ENCODE measurements around the gene EXOC4. TPM values are rescaled to one million over a fixed set of nuclear protein-coding genes. Genes with fewer than 3 reads are reported as not detected.

The EXOC4 gene
- total and polyA plus RNA-seq, 2 of the 13 experiments (the other 11 are each of a cell fraction or from before 2014, with no cell fraction given): 22.5 to 39.0 TPM

DNA sequence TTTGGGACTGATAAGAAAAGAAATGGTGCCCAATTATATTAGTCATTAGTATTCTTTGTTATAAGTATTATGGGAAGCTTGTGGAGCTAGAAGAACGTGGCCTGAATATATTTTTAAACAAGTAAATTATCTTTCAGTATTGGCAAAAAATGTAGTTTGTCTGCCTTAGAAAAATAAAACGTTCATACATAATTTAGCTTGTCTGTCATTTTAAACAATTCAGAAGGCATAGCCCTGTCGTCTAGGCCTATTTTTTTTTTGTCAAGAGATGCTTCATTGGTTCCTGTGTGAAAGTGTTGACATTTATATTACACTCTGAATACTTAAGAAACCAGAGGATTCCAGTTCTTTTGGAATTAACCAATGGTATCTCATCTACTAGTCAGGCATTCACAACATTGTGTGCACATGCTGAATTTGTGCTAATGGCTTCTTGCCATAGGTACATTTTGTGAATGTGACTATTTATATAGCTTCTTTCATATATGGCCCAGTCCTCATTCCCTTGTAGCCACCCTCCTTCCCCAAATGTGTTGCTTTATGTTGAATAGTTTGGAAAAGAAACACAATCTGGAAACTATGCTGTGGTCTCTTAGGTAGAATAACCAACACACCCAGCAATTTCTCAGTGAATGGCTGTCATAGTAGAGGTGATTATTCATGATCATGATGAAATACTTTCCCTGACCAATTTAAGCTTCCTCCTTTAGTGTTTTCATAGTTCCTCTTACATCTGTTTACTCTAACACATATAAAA is 435.8 kb downstream of the EXOC4 start:
- 93% methylated on average over 3 of the region's 3 CpGs for WGBS (ENCODE audit: low lambda C conversion rate)
- H4K20me1 ChIP-seq (ENCODE audit: insufficient read depth, low read length): no peaks in the 10 kb centered on the region
- H3K27me3 ChIP-seq (ENCODE audit: control insufficient read depth in 1 of 2, insufficient read depth in 2 of 2, low read length in 2 of 2): no peaks in the 10 kb centered on the region
- FAIRE-seq (no peak), DNase-seq (ENCODE audit: low spot score) (no peak), ATAC-seq (no peak)
- no peaks in the 10 kb centered on the region for H3K9me3 ChIP-seq (ENCODE audit: low read length)
- ChIA-PET POLR2A (no interaction called here), CTCF (ENCODE audit: low intra/inter-chr PET ratio, low total read pairs) (no interaction called here)
- H3K36me3 ChIP-seq (replicated peaks in 1 of 2; ENCODE audit: control insufficient read depth in 1 of 2, insufficient read depth in 2 of 2, low read length in 2 of 2): no peaks in the 10 kb centered on the region
- BruUV-seq (replicated peaks): no TSS peak
- H3K4me2 ChIP-seq (ENCODE audit: low read depth, low read length): no peak overlapping the region
- TF ChIP-seq, protein P1, sequence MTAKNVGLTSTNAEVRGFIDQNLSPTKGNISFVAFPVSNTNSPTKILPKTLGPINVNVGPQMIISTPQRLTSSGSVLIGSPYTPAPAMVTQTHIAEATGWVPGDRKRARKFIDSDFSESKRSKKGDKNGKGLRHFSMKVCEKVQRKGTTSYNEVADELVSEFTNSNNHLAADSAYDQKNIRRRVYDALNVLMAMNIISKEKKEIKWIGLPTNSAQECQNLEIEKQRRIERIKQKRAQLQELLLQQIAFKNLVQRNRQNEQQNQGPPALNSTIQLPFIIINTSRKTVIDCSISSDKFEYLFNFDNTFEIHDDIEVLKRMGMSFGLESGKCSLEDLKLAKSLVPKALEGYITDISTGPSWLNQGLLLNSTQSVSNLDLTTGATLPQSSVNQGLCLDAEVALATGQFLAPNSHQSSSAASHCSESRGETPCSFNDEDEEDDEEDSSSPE (CRISPR knock-in tag; IDR thresholded peaks at IDR 0.05): no peak
- intact Hi-C loops (cut with micrococcal nuclease; ENCODE audit: unreplicated experiment) (no loop called here), in situ Hi-C loops (cut with HindIII; ENCODE audit: extremely low pct_ligation_motif_present, low pct_unique_long_range_greater_than_20kb) (no loop called here)
- 0 out of 2 replicates have a peak, but pooled peaks cover 5% of the 10 kb centered on the region for H3K4me1 ChIP-seq (ENCODE audit: insufficient read depth, low read length)
- H3K9ac ChIP-seq (ENCODE audit: insufficient read depth, low read depth, low read length): no peak overlapping the region
- no peaks in the 10 kb centered on the region for H3K79me2 ChIP-seq (ENCODE audit: insufficient read depth, low read length)
- H3K27ac ChIP-seq (ENCODE audit: extremely low read length, insufficient read depth, low read length): no peak overlapping the region
- H3K4me3 ChIP-seq (replicated peaks in 1 of 3; ENCODE audit: insufficient read depth in 1 of 3, low read depth in 2 of 3, low read length in 3 of 3): no peak overlapping the region
- no peak overlapping the region for H2AFZ ChIP-seq (ENCODE audit: low read length)

DNA sequence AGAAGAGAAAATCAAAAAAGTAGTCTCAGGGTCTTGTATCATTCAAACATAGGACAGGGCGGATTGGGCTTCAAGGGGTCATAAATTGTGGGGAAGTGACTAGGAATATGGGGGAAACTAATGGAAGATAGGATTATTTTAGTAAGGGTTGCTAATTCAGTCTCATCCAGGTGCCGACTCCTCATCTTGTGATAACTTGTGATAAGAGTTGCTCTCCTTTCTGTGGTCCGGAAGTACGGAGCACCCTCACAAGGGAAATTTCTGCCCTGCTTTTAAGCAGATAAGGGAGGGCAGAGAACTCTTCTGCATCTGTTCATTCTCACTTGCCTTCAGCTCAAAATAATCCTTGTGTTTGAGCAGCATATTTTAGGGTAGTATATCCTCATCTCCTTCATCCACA is 437.9 kb downstream of the EXOC4 start:
- H3K4me3 ChIP-seq (replicated peaks in 1 of 3; ENCODE audit: insufficient read depth in 1 of 3, low read depth in 2 of 3, low read length in 3 of 3): no peak overlapping the region
- H3K27ac ChIP-seq (ENCODE audit: extremely low read length, insufficient read depth, low read length): no peak overlapping the region
- 88% methylated on average over 4 of the region's 4 CpGs for WGBS (ENCODE audit: low lambda C conversion rate)
- TF ChIP-seq SCMH1 (CRISPR knock-in tag; IDR thresholded peaks at IDR 0.05; ENCODE audit: borderline replicate concordance) (no peak), ZNF737 (CRISPR knock-in tag; IDR thresholded peaks at IDR 0.05; ENCODE audit: borderline replicate concordance) (no peak), SMC3 (IDR thresholded peaks at IDR 0.05; ENCODE audit: low read length) (no peak)
- TF ChIP-seq, protein P2, sequence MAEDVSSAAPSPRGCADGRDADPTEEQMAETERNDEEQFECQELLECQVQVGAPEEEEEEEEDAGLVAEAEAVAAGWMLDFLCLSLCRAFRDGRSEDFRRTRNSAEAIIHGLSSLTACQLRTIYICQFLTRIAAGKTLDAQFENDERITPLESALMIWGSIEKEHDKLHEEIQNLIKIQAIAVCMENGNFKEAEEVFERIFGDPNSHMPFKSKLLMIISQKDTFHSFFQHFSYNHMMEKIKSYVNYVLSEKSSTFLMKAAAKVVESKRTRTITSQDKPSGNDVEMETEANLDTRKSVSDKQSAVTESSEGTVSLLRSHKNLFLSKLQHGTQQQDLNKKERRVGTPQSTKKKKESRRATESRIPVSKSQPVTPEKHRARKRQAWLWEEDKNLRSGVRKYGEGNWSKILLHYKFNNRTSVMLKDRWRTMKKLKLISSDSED (CRISPR knock-in tag; IDR thresholded peaks at IDR 0.05): no peak
- CTCF ChIA-PET (ENCODE audit: low intra/inter-chr PET ratio, low total read pairs): no interaction called here
- H3K4me1 ChIP-seq (ENCODE audit: insufficient read depth, low read length): 0 out of 2 replicates have a peak, but pooled peaks cover 5% of the 10 kb centered on the region
- no peak for DNase-seq (ENCODE audit: low spot score)
- no peaks in the 10 kb centered on the region for H4K20me1 ChIP-seq (ENCODE audit: insufficient read depth, low read length)
- intact Hi-C loops (cut with micrococcal nuclease; ENCODE audit: unreplicated experiment) (no loop called here), in situ Hi-C loops (cut with HindIII; ENCODE audit: extremely low pct_ligation_motif_present, low pct_unique_long_range_greater_than_20kb) (no loop called here)
- H2AFZ ChIP-seq (ENCODE audit: low read length): no peak overlapping the region
- no peak for FAIRE-seq
- H3K79me2 ChIP-seq (ENCODE audit: insufficient read depth, low read length): no peaks in the 10 kb centered on the region
- no TSS peak for BruUV-seq (replicated peaks)
- no peak overlapping the region for H3K9ac ChIP-seq (ENCODE audit: insufficient read depth, low read depth, low read length)
- no peak overlapping the region for H3K4me2 ChIP-seq (ENCODE audit: low read depth, low read length)
- POLR2A ChIA-PET: no interaction called here
- H3K36me3 ChIP-seq (replicated peaks in 1 of 2; ENCODE audit: control insufficient read depth in 1 of 2, insufficient read depth in 2 of 2, low read length in 2 of 2): no peaks in the 10 kb centered on the region
- no peaks in the 10 kb centered on the region for H3K9me3 ChIP-seq (ENCODE audit: low read length)
- ATAC-seq: no peak
- no peaks in the 10 kb centered on the region for H3K27me3 ChIP-seq (ENCODE audit: control insufficient read depth in 1 of 2, insufficient read depth in 2 of 2, low read length in 2 of 2)

Data from HepG2 (cell line).